ENCODE measurements around the gene CDH7. TPM values are rescaled to one million over a fixed set of nuclear protein-coding genes. Genes with fewer than 3 reads are reported as not detected.
A peak's percentile ranks its signal among the peaks of the same experiment; 100 is the strongest.

Gene CDH7
- total RNA-seq, 3 donors from 2014 or later: 0.16 TPM; not detected in 2

- H3K4me1 ChIP-seq: no peaks in the 10 kb centered on the region
- peaks cover 0 to 24% of the 10 kb centered on the region in 2 donors for H3K27me3 ChIP-seq
- H3K27ac ChIP-seq: no peak overlapping the region
- H3K9me3 ChIP-seq: no peaks in the 10 kb centered on the region
- intact Hi-C loops (cut with DNase I; ENCODE audit: low total_unique reads): no loop called here
- TF ChIP-seq POLR2AphosphoS5 (IDR thresholded peaks at IDR 0.05) (no peak), CTCF (IDR thresholded peaks at IDR 0.05) (no peak), POLR2A (IDR thresholded peaks at IDR 0.05) (no peak)
- H3K36me3 ChIP-seq: no peaks in the 10 kb centered on the region
- H3K4me3 ChIP-seq: no peak overlapping the region
- no peak for DNase-seq (ENCODE audit: low spot score in 2 of 2)
Observed at GRCh38 chr18:65748321-65748720, 2.5 kb upstream of the CDH7 start.

- Histone ChIP-seq H3K9me3 (no peaks in the 10 kb centered on the region), H3K27me3 (peaks cover 0 to 24% of the 10 kb centered on the region in 2 donors), H3K4me1 (no peaks in the 10 kb centered on the region), H3K27ac (no peak overlapping the region), H3K36me3 (no peaks in the 10 kb centered on the region), H3K4me3 (peak overlapping the region in 1 of 3 donors; percentile 55)
- no peak for TF ChIP-seq POLR2AphosphoS5 (IDR thresholded peaks at IDR 0.05)
- TF ChIP-seq POLR2A (IDR thresholded peaks at IDR 0.05): no peak
- TF ChIP-seq CTCF (IDR thresholded peaks at IDR 0.05): no peak
- intact Hi-C loops (cut with DNase I; ENCODE audit: low total_unique reads): no loop called here
- no peak for DNase-seq (ENCODE audit: low spot score in 2 of 2)
Observed at GRCh38 chr18:65749841-65750240, 971 bp upstream of the CDH7 start.

GRCh38 chr18:65751155-65752085 lies 608 bp downstream of the CDH7 start:
- H3K36me3 ChIP-seq: no peaks in the 10 kb centered on the region
- H3K27me3 ChIP-seq: peaks cover 0 to 24% of the 10 kb centered on the region in 2 donors
- no peak for TF ChIP-seq POLR2AphosphoS5 (IDR thresholded peaks at IDR 0.05)
- DNase-seq (ENCODE audit: low spot score in 2 of 2): no peak
- H3K4me1 ChIP-seq: no peaks in the 10 kb centered on the region
- no peak overlapping the region for H3K27ac ChIP-seq
- H3K9me3 ChIP-seq: no peaks in the 10 kb centered on the region
- intact Hi-C loops (cut with DNase I; ENCODE audit: low total_unique reads): no loop called here
- H3K4me3 ChIP-seq: peak overlapping the region; percentile 23 to 67 (median 55)

- H3K36me3 ChIP-seq: no peaks in the 10 kb centered on the region
- no peak overlapping the region for H3K27ac ChIP-seq
- intact Hi-C loops (cut with DNase I; ENCODE audit: low total_unique reads): no loop called here
- DNase-seq (ENCODE audit: low spot score in 2 of 2): no peak
- TF ChIP-seq CTCF (IDR thresholded peaks at IDR 0.05) (no peak), POLR2A (IDR thresholded peaks at IDR 0.05) (no peak), POLR2AphosphoS5 (IDR thresholded peaks at IDR 0.05) (no peak)
- peaks cover 0 to 24% of the 10 kb centered on the region in 2 donors for H3K27me3 ChIP-seq
- no peaks in the 10 kb centered on the region for H3K4me1 ChIP-seq
- H3K9me3 ChIP-seq: no peaks in the 10 kb centered on the region
- H3K4me3 ChIP-seq: no peak overlapping the region
Observed at GRCh38 chr18:65752625-65753325, 2.0 kb downstream of the CDH7 start.

GRCh38 chr18:65753520-65753919 lies 2.7 kb downstream of the CDH7 start:
- H3K4me3 ChIP-seq: no peak overlapping the region
- intact Hi-C loops (cut with DNase I; ENCODE audit: low total_unique reads): no loop called here

More at GRCh38 chr18:65753520-65753919, 2.7 kb downstream of the CDH7 start:
- no peak for DNase-seq (ENCODE audit: low spot score in 2 of 2)
- H3K36me3 ChIP-seq: no peaks in the 10 kb centered on the region
- TF ChIP-seq POLR2AphosphoS5 (IDR thresholded peaks at IDR 0.05) (no peak), POLR2A (IDR thresholded peaks at IDR 0.05) (no peak), CTCF (IDR thresholded peaks at IDR 0.05) (peak in 1 of 3 donors; percentile 17)
- H3K4me1 ChIP-seq: no peaks in the 10 kb centered on the region
- H3K27ac ChIP-seq: no peak overlapping the region
- H3K27me3 ChIP-seq: peaks cover 0 to 24% of the 10 kb centered on the region in 2 donors
- H3K9me3 ChIP-seq: no peaks in the 10 kb centered on the region
